Measurements from ENCODE around the gene ACP7. TPM values are rescaled to one million over a fixed set of nuclear protein-coding genes. Genes with fewer than 3 reads are reported as not detected.

Gene ACP7
- total RNA-seq, 2 donors from 2014 or later: not detected

GRCh38 chr19:39138221-39139211 lies 54.3 kb downstream of the ACP7 start:
- H3K36me3 ChIP-seq: no peaks in the 10 kb centered on the region
- no peak overlapping the region for H3K27ac ChIP-seq
- no peak for TF ChIP-seq CTCF (IDR thresholded peaks at IDR 0.05)
- no peaks in the 10 kb centered on the region for H3K27me3 ChIP-seq (replicated peaks; ENCODE audit: insufficient read depth)
- DNase-seq (ENCODE audit: low spot score) (no peak), ATAC-seq (ENCODE audit: insufficient number of reproducible peaks, low FRiP score, low read depth) (no peak)
- H3K9me3 ChIP-seq: no peaks in the 10 kb centered on the region
- peaks cover 0 to 18% of the 10 kb centered on the region in 2 donors for H3K4me1 ChIP-seq (ENCODE audit: control insufficient read depth in 1 of 2, low read depth in 2 of 2)
- no peak overlapping the region for H3K4me3 ChIP-seq

GRCh38 chr19:39139305-39139874 lies 55.2 kb downstream of the ACP7 start:
- Histone ChIP-seq H3K36me3 (no peaks in the 10 kb centered on the region), H3K27me3 (replicated peaks; ENCODE audit: insufficient read depth) (no peaks in the 10 kb centered on the region), H3K4me3 (no peak overlapping the region), H3K9me3 (no peaks in the 10 kb centered on the region), H3K4me1 (ENCODE audit: control insufficient read depth in 1 of 2, low read depth in 2 of 2) (peaks cover 3 to 24% of the 10 kb centered on the region in 2 donors), H3K27ac (no peak overlapping the region)
- no peak for TF ChIP-seq CTCF (IDR thresholded peaks at IDR 0.05)
- ATAC-seq (ENCODE audit: insufficient number of reproducible peaks, low FRiP score, low read depth) (no peak), DNase-seq (ENCODE audit: low spot score) (no peak)

- H3K4me3 ChIP-seq: no peak overlapping the region
- no peaks in the 10 kb centered on the region for H3K36me3 ChIP-seq
- DNase-seq (ENCODE audit: low spot score) (no peak), ATAC-seq (ENCODE audit: insufficient number of reproducible peaks, low FRiP score, low read depth) (no peak)
- H3K27ac ChIP-seq: no peak overlapping the region
- TF ChIP-seq CTCF (IDR thresholded peaks at IDR 0.05): no peak
- H3K27me3 ChIP-seq (replicated peaks; ENCODE audit: insufficient read depth): no peaks in the 10 kb centered on the region
- peaks cover 9 to 30% of the 10 kb centered on the region in 2 donors for H3K4me1 ChIP-seq (ENCODE audit: control insufficient read depth in 1 of 2, low read depth in 2 of 2)
- no peaks in the 10 kb centered on the region for H3K9me3 ChIP-seq
These were observed 55.8 kb downstream of the ACP7 start for GRCh38 chr19:39139971-39140453.

GRCh38 chr19:39140594-39140993 lies 56.4 kb downstream of the ACP7 start:
- no peaks in the 10 kb centered on the region for H3K27me3 ChIP-seq (replicated peaks; ENCODE audit: insufficient read depth)
- ATAC-seq (ENCODE audit: insufficient number of reproducible peaks, low FRiP score, low read depth) (no peak), DNase-seq (ENCODE audit: low spot score) (no peak)
- no peaks in the 10 kb centered on the region for H3K36me3 ChIP-seq
- H3K27ac ChIP-seq: no peak overlapping the region
- no peak for TF ChIP-seq CTCF (IDR thresholded peaks at IDR 0.05)
- peaks cover 14 to 36% of the 10 kb centered on the region in 2 donors for H3K4me1 ChIP-seq (ENCODE audit: control insufficient read depth in 1 of 2, low read depth in 2 of 2)
- no peaks in the 10 kb centered on the region for H3K9me3 ChIP-seq
- H3K4me3 ChIP-seq: no peak overlapping the region

GRCh38 chr19:39141929-39142328 lies 57.8 kb downstream of the ACP7 start:
- no peak for DNase-seq (ENCODE audit: low spot score)
- H3K4me3 ChIP-seq: no peak overlapping the region
- no peaks in the 10 kb centered on the region for H3K36me3 ChIP-seq
- no peak for ATAC-seq (ENCODE audit: insufficient number of reproducible peaks, low FRiP score, low read depth)
- no peaks in the 10 kb centered on the region for H3K27me3 ChIP-seq (replicated peaks; ENCODE audit: insufficient read depth)
- H3K4me1 ChIP-seq (ENCODE audit: control insufficient read depth in 1 of 2, low read depth in 2 of 2): peaks cover 14 to 46% of the 10 kb centered on the region in 2 donors
- H3K27ac ChIP-seq: no peak overlapping the region
- H3K9me3 ChIP-seq: no peaks in the 10 kb centered on the region
- no peak for TF ChIP-seq CTCF (IDR thresholded peaks at IDR 0.05)
